Cortex of kidney (tissue), 1 donor: ENCODE data around the gene MFN1.

Experiments
- DNase-seq: peaks from one replicate; lab custom pipeline; 2025; lab: John Stamatoyannopoulos, UW

MFN1 gene

DNA sequence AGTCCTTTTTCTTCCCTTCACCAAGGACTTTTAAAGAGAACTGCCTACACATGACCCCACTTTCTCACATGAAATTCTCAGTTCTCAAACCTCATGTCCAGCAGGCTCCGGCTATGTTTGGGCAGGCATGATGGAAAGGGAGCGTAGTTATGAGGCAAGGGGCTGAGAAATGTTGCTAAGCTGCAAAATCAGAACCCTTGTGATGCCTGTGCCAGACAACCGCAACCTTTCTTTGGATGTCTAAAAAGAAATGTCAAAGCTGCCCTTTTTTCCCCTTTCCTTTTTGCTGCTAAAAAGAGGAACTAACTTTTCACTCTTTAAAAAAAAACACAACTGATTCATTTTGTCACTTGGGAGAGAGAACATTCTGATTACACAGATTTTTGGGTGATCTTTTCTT lies 84.5 kb downstream of the MFN1 start:
- no peak for DNase-seq

DNA sequence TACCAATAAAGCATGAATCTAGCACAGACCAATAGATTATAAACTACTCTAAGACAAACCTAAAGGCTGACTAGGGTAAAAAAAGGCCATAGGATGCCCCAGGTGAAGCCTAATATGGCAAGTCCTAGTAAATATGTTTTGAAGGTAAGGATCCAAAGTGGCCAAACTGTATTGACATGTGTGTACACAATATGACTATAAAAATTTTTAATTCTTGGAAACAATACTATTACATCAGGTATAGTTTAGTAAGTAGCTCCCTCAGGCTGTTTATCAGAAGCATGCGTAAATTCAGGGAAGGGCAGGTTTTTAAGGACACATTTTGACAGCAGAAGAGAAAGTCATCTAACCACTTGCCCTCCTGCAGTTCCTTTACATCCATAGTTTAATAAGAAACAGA lies 84.9 kb downstream of the MFN1 start:
- no peak for DNase-seq

- no peak for DNase-seq
These were observed 89.0 kb downstream of the MFN1 start for GRCh38 chr3:179436517-179436916.

DNA sequence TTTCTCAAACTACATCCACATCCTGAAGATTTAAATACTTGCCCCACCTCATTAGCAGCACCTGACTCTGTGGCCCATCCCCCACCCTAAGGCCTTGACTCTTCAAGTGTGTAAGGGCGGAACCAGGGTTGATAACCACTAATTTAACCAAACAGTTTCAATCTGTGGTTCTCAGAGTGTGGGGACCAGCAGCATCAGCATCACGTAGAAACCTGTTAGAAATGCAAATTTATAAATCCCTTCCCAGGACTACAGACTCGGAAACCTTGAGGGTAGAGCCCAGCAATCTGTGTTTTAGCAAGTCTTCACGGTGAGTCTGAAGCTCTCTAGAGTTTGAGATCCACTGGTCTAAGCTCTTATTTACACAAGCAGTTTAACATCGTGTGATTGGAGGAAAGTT lies 91.3 kb downstream of the MFN1 start:
- DNase-seq = no peak
